Gastroesophageal sphincter (tissue), 4 donors: ENCODE results near the gene CCNJL. TPM values are rescaled to one million over a fixed set of nuclear protein-coding genes. Genes with fewer than 3 reads are reported as not detected.

Source experiments
- ATAC-seq: fragments of 150-250 bp; one replicate; pipeline ENCODE4 v1.9.1; 2016; ENCODE audit warnings: mild to moderate bottlenecking, moderate library complexity
- H3K27ac ChIP-seq, 4 donors: fragments of 200-600 bp; sonication (generic) in 3 of 4; 1 replicate in 3 of 4; 2 replicates in 1 of 4; pipeline ENCODE4 v1.5.1; 2016 to 2019
- H3K27me3 ChIP-seq: fragments of 200-600 bp; sonication (generic); one replicate; pipeline ENCODE4 v1.5.1; 2019
- H3K36me3 ChIP-seq, 2 donors: fragments of 200-600 bp; sonication (generic); one replicate each; pipeline ENCODE4 v1.5.1; 2019; ENCODE audit warnings: control low read depth in 1 of 2
- H3K4me1 ChIP-seq, 3 donors: fragments of 200-600 bp; sonication (generic); 1 replicate in 2 of 3; 2 replicates in 1 of 3; pipeline ENCODE4 v1.5.1; 2016 to 2019; ENCODE audit warnings: control low read depth in 2 of 3
- H3K4me3 ChIP-seq, 2 donors: fragments of 200-600 bp; sonication (generic); one replicate each; pipeline ENCODE4 v1.5.1; 2019; ENCODE audit warnings: mild to moderate bottlenecking in 1 of 2, moderate library complexity in 1 of 2
- H3K9me3 ChIP-seq, 3 donors: fragments of 200-600 bp; sonication (generic); one replicate each; pipeline ENCODE4 v1.5.1; 2017 to 2019; ENCODE audit warnings: control low read depth in 2 of 3
- CTCF ChIP-seq, 4 experiments: fragments of 200-600 bp in 2 of 4; fragments of 450-650 bp in 2 of 4; sonication (generic) in 1 of 4; IDR thresholded peaks; one replicate each; pipeline ENCODE4 v1.5.1; 2017 to 2019; ENCODE audit warnings: antibody characterized with exemption in 4 of 4, mild to moderate bottlenecking in 2 of 4, moderate library complexity in 2 of 4
- EP300 ChIP-seq: sonication (generic); formaldehyde crosslinking; IDR thresholded peaks from one replicate; pipeline ENCODE4 v1.6.1; 2017; ENCODE audit warnings: antibody characterized with exemption, mild to moderate bottlenecking
- POLR2A ChIP-seq, 2 donors: fragments of 450-650 bp; IDR thresholded peaks; one replicate each; pipeline ENCODE4 v1.6.1; 2017; ENCODE audit warnings: antibody characterized with exemption in 2 of 2, mild to moderate bottlenecking in 2 of 2, moderate library complexity in 1 of 2
- POLR2AphosphoS5 ChIP-seq: sonication (generic); formaldehyde crosslinking; IDR thresholded peaks from one replicate; pipeline ENCODE4 v1.6.1; 2017; ENCODE audit warnings: antibody characterized with exemption
- WGBS, 2 donors: methylation state at CpG; one replicate each; pipeline ENCODE4 v1.1.5; 2018; ENCODE audit warnings: low coverage in 1 of 2; 5-methylcytosine and 5-hydroxymethylcytosine counted together
- total RNA-seq, 4 donors: library from RNA; depleted of rRNA; stranded (reverse); fragments of >200 nt; gene quantifications; one replicate each; pipeline ENCODE4 v1.1.0, GENCODE V29; 2016

The CCNJL gene
- 1 to 10 TPM in 1 of 4 donors, under 1 TPM in 3; 0.35 to 1.9 (median 0.65) TPM for total RNA-seq

- TF ChIP-seq POLR2AphosphoS5 = no peak
- peak in 1 of 2 donors; percentile 7 for TF ChIP-seq POLR2A (IDR thresholded peaks at IDR 0.05)
- peaks cover 24% of the 10 kb centered on the region for H3K27me3 ChIP-seq
- peaks cover 0 to 19% (median 6%) of the 10 kb centered on the region in 3 donors for H3K4me1 ChIP-seq
- peak within 1 kb of the TSS; percentile 34 to 69 for H3K4me3 ChIP-seq
- H3K9me3 ChIP-seq = no peaks in the 10 kb centered on the region
- 0 to 1% methylated on average over 5 to 14 of the region's 84 CpGs for WGBS, 2 donors
- peak within 1 kb of the TSS in 2 of 4 donors; percentile 62 to 64 for H3K27ac ChIP-seq
- ATAC-seq = peak; percentile 67
- no peaks in the 10 kb centered on the region for H3K36me3 ChIP-seq
These were observed at the start of gene CCNJL for GRCh38 chr5:160312134-160312959. Gene CCNJL, minus strand, starts transcription at chr5:160312564. Its CDS starts 641 bp downstream, at chr5:160311923.

- Histone ChIP-seq H3K4me1 (peaks cover 0 to 53% (median 15%) of the 10 kb centered on the region in 3 donors), H3K9me3 (no peaks in the 10 kb centered on the region)
- WGBS, 2 donors = 86 to 96% methylated on average over 6 of the region's 9 CpGs
These were observed 49.4 kb upstream of the CCNJL start for GRCh38 chr5:160361624-160362228.

GRCh38 chr5:160360310-160360709 lies 47.9 kb upstream of the CCNJL start:
- no peak for ATAC-seq
- no peak overlapping the region for H3K4me3 ChIP-seq
- H3K4me1 ChIP-seq = peaks cover 0 to 64% (median 18%) of the 10 kb centered on the region in 3 donors
- no peaks in the 10 kb centered on the region for H3K36me3 ChIP-seq
- TF ChIP-seq EP300 (no peak), POLR2A (IDR thresholded peaks at IDR 0.05) (no peak), POLR2AphosphoS5 (no peak), CTCF (IDR thresholded peaks at IDR 0.05) (no peak)
- 60 to 86% methylated on average over 2 to 3 of the region's 3 CpGs for WGBS, 2 donors
- H3K9me3 ChIP-seq = no peaks in the 10 kb centered on the region
- H3K27ac ChIP-seq = peak overlapping the region in 2 of 4 donors; percentile 59 to 85
- H3K27me3 ChIP-seq = no peaks in the 10 kb centered on the region

More at GRCh38 chr5:160361624-160362228, 49.4 kb upstream of the CCNJL start:
- ATAC-seq = no peak
- Histone ChIP-seq H3K27ac (no peak overlapping the region), H3K4me3 (no peak overlapping the region), H3K36me3 (no peaks in the 10 kb centered on the region), H3K27me3 (no peaks in the 10 kb centered on the region)
- TF ChIP-seq POLR2AphosphoS5 (no peak), CTCF (IDR thresholded peaks at IDR 0.05) (no peak), POLR2A (IDR thresholded peaks at IDR 0.05) (no peak), EP300 (no peak)

- no peaks in the 10 kb centered on the region for H3K27me3 ChIP-seq
- H3K9me3 ChIP-seq = no peaks in the 10 kb centered on the region
- WGBS, 2 donors = 46% methylated on average over 4 of the region's 4 CpGs; no CpG with 5 or more reads in 1 of the 2 donors
- TF ChIP-seq CTCF (IDR thresholded peaks at IDR 0.05) (no peak), EP300 (no peak), POLR2AphosphoS5 (no peak), POLR2A (IDR thresholded peaks at IDR 0.05) (no peak)
- ATAC-seq = no peak
- no peaks in the 10 kb centered on the region for H3K36me3 ChIP-seq
- H3K4me1 ChIP-seq = peaks cover 0 to 64% (median 18%) of the 10 kb centered on the region in 3 donors
- no peak overlapping the region for H3K4me3 ChIP-seq
- H3K27ac ChIP-seq = peak overlapping the region in 2 of 4 donors; percentile 59 to 85
These were observed 47.5 kb upstream of the CCNJL start for GRCh38 chr5:160359816-160360215.

GRCh38 chr5:160359242-160359641 lies 46.9 kb upstream of the CCNJL start:
- TF ChIP-seq EP300 = no peak
- no peak for TF ChIP-seq CTCF (IDR thresholded peaks at IDR 0.05)
- TF ChIP-seq POLR2AphosphoS5 = no peak
- Histone ChIP-seq H3K27ac (peak overlapping the region in 2 of 4 donors; percentile 59 to 85), H3K4me3 (no peak overlapping the region), H3K36me3 (no peaks in the 10 kb centered on the region), H3K27me3 (no peaks in the 10 kb centered on the region), H3K9me3 (no peaks in the 10 kb centered on the region), H3K4me1 (peaks cover 0 to 69% (median 18%) of the 10 kb centered on the region in 3 donors)
- 0% methylated on average over 1 of the region's 1 CpG; no CpG with 5 or more reads in 1 of the 2 donors for WGBS, 2 donors
- ATAC-seq = no peak
